GM12878 (cell line): ENCODE measurements around the gene PSORS1C2. TPM values are rescaled to one million over a fixed set of nuclear protein-coding genes. Genes with fewer than 3 reads are reported as not detected.

Source experiments
- ATAC-seq: fragments of 200-7000 bp; cut with Tn5 transposase; 3 replicates; pipeline ENCODE4 v1.9.1; 2020; ENCODE audit warnings: mild to moderate bottlenecking, moderate library complexity
- BruUV-seq: library from RNA; stranded (reverse); fragments of 400-500 nt; replicated peaks from 2 replicates; lab custom pipeline; 2021; lab: Mats Ljungman, UMichigan
- CTCF ChIA-PET: fragments of 300-600 bp; sonication (Branson Sonifier 250); formaldehyde crosslinking; extraction: SDS; loops from one replicate; lab custom pipeline; 2021; ENCODE audit warnings: inconsistent platforms; lab: Yijun Ruan, JAX
- POLR2A ChIA-PET: fragments of 350-600 bp; formaldehyde crosslinking; extraction: SDS; loops from one replicate; lab custom pipeline; 2021; ENCODE audit warnings: inconsistent platforms; lab: Charles Lee
- RAD21 ChIA-PET: fragments of 300-600 bp; sonication (Branson Sonifier 250); formaldehyde crosslinking; loops from one replicate; lab custom pipeline; 2023; ENCODE audit warnings: antibody characterized with exemption; ENCODE audit not compliant: unreplicated experiment; lab: Charles Lee
- SMC1A ChIA-PET: fragments of 300-600 bp; sonication (Branson Sonifier 250); formaldehyde crosslinking; loops from one replicate; lab custom pipeline; 2023; ENCODE audit not compliant: unreplicated experiment, uncharacterized antibody; lab: Charles Lee
- DNase-seq: peaks from one replicate; pipeline ENCODE4 v3.0.0-alpha.2; 2011; ENCODE audit warnings: low read depth, low spot score
- FAIRE-seq: peaks from 3 replicates; lab custom pipeline; 2011; peaks lifted over from hg19 to GRCh38; lab: Jason Lieb, UNC
- H2AFZ ChIP-seq: 2 replicates; pipeline ENCODE4 v1.6.0; 2011; ENCODE audit warnings: low read depth, low read length, control low read depth; ENCODE audit not compliant: control insufficient read depth
- H3K27ac ChIP-seq: 2 replicates; pipeline ENCODE4 v1.5.1; 2011; ENCODE audit warnings: control low read depth; ENCODE audit not compliant: control insufficient read depth, insufficient read depth
- H3K27me3 ChIP-seq, 2 experiments: replicated peaks in 1 of 2; 2 replicates each; pipeline versions ENCODE4 v1.6.0 to v1.6.1; 2011; ENCODE audit warnings: low read length in 1 of 2; ENCODE audit not compliant: control insufficient read depth in 2 of 2, insufficient read depth in 2 of 2
- H3K36me3 ChIP-seq, 2 experiments: 2 replicates each; pipeline ENCODE4 v1.5.1; 2011; ENCODE audit warnings: low read length in 1 of 2; ENCODE audit not compliant: control insufficient read depth in 2 of 2, insufficient read depth in 2 of 2
- H3K4me1 ChIP-seq: 2 replicates; pipeline ENCODE4 v1.6.1; 2011; ENCODE audit warnings: mild to moderate bottlenecking, low read length, moderate library complexity, mixed read lengths; ENCODE audit not compliant: control insufficient read depth, insufficient read depth
- H3K4me2 ChIP-seq: 2 replicates; pipeline ENCODE4 v1.6.0; 2011; ENCODE audit warnings: control low read depth; ENCODE audit not compliant: control insufficient read depth, insufficient read depth
- H3K4me3 ChIP-seq: fragments of 200-600 bp; sonication (generic); 2 replicates; pipeline ENCODE4 v1.5.1; 2016
- H3K79me2 ChIP-seq: 2 replicates; pipeline ENCODE4 v1.6.0; 2011; ENCODE audit warnings: low read length; ENCODE audit not compliant: control insufficient read depth, insufficient read depth
- H3K9ac ChIP-seq: 2 replicates; pipeline ENCODE4 v1.8.0; 2011; ENCODE audit warnings: low read length, control low read depth, mixed read lengths; ENCODE audit not compliant: control insufficient read depth, insufficient read depth
- H3K9me3 ChIP-seq: replicated peaks from 3 replicates; pipeline ENCODE4 v1.5.1; 2011; ENCODE audit warnings: mild to moderate bottlenecking, low read length; ENCODE audit not compliant: control insufficient read depth, insufficient read depth
- H4K20me1 ChIP-seq: 2 replicates; pipeline ENCODE4 v1.6.0; 2011; ENCODE audit not compliant: control insufficient read depth, insufficient read depth
- CBX5 ChIP-seq: sonication (generic); IDR thresholded peaks from 2 replicates; pipeline ENCODE4 v1.6.1; 2016; ENCODE audit warnings: low read depth, moderate library complexity, mild to moderate bottlenecking, inconsistent platforms
- CUX1 ChIP-seq: IDR thresholded peaks from 2 replicates; pipeline ENCODE4 v1.6.1; 2012; ENCODE audit warnings: improper control_type of control experiment, low read depth, low read length; ENCODE audit not compliant: insufficient replicate concordance
- HCFC1 ChIP-seq: fragments of 150-350 bp; IDR thresholded peaks from 2 replicates; pipeline ENCODE4 v1.6.1; 2014; ENCODE audit warnings: low read length
- JUNB ChIP-seq: IDR thresholded peaks from 2 replicates; pipeline ENCODE4 v1.6.1; 2016; ENCODE audit warnings: antibody characterized with exemption, mild to moderate bottlenecking
- RB1 ChIP-seq: fragments of 450-650 bp; formaldehyde crosslinking; IDR thresholded peaks from 2 replicates; pipeline ENCODE4 v1.6.1; 2017; ENCODE audit warnings: mild to moderate bottlenecking, borderline replicate concordance
- REST ChIP-seq: IDR thresholded peaks from 2 replicates; pipeline ENCODE4 v1.6.1; 2012; ENCODE audit warnings: mild to moderate bottlenecking, low read depth, low read length
- RUNX3 ChIP-seq: IDR thresholded peaks from 2 replicates; pipeline ENCODE4 v1.6.1; 2012; ENCODE audit warnings: low read length, inconsistent platforms
- SMAD5 ChIP-seq: IDR thresholded peaks from 2 replicates; pipeline ENCODE4 v1.6.1; 2016; ENCODE audit warnings: antibody characterized with exemption, low read depth
- STAT1 ChIP-seq: fragments of 450-650 bp; conservative IDR thresholded peaks from 2 replicates; pipeline ENCODE4 v1.6.1; 2014; ENCODE audit warnings: antibody characterized with exemption, mild to moderate bottlenecking
- SUPT20H ChIP-seq: IDR thresholded peaks from 2 replicates; pipeline ENCODE4 v1.6.1; 2011; ENCODE audit warnings: low read depth, mild to moderate bottlenecking, low read length, moderate library complexity, borderline replicate concordance; ENCODE audit not compliant: control insufficient read depth
- USF2 ChIP-seq: IDR thresholded peaks from 2 replicates; pipeline ENCODE4 v1.6.1; 2011; ENCODE audit warnings: low read depth, low read length, improper control_type of control experiment, borderline replicate concordance
- ZNF24 ChIP-seq: fragments of 450-650 bp; IDR thresholded peaks from 2 replicates; pipeline ENCODE4 v1.6.1; 2017; ENCODE audit warnings: antibody characterized with exemption, mild to moderate bottlenecking
- WGBS: methylation state at CpG from one replicate; pipeline ENCODE4 v1.1.6; 2016; ENCODE audit warnings: low lambda C conversion rate; ENCODE audit not compliant: insufficient replicate concordance, insufficient coverage; ENCODE audit errors: missing lambda C conversion rate; 5-methylcytosine and 5-hydroxymethylcytosine counted together
- in situ Hi-C: fragments of 300-500 bp; cut with MboI; formaldehyde crosslinking; loops from 9 replicates; pipeline ENCODE4 v1.14.3; 2018; ENCODE audit warnings: mixed read lengths
- intact Hi-C: fragments of 100-400 bp; cut with micrococcal nuclease; formaldehyde crosslinking; loops from one replicate; pipeline ENCODE4 v1.14.2; 2022; ENCODE audit not compliant: unreplicated experiment
- polyA plus RNA-seq, 11 experiments: library from polyadenylated mRNA; depleted of rRNA in 4 of 11; unstranded in 6 of 11; stranded (reverse) in 5 of 11; fragments of >200 nt; fragmentation: Nextera tagmentation in 4 of 11; fragmentation: Illumina TruSeq in 1 of 11; extraction: Ambion mirVana in 4 of 11; extraction: Trizol in 1 of 11; gene quantifications; 1 replicate in 1 of 11; 2 replicates in 10 of 11; pipeline versions ENCODE4 v1.2.1 to v1.2.3, GENCODE V29; 2011 to 2016; ENCODE audit warnings: inconsistent platforms in 2 of 11, missing spikeins in 2 of 11, low read depth in 1 of 11
- total RNA-seq, 4 experiments: library from RNA; depleted of rRNA in 3 of 4; stranded (reverse); fragments of >200 nt in 3 of 4; fragmentation: Illumina TruSeq in 1 of 4; extraction: Trizol in 1 of 4; gene quantifications; 2 replicates each; pipeline versions ENCODE4 v1.2.1 to v1.2.3, GENCODE V29; 2013 to 2021
- TF ChIP-seq, protein P1 (sequence below): IDR thresholded peaks from 2 replicates; pipeline ENCODE4 v1.6.1; 2011; ENCODE audit warnings: borderline replicate concordance, low read depth, mild to moderate bottlenecking, moderate library complexity, mixed read lengths, low read length; ENCODE audit not compliant: insufficient read depth; ENCODE audit errors: extremely low read length

PSORS1C2 gene
- total and polyA plus RNA-seq, 10 of the 15 experiments (the other 5 are each of a cell fraction or from before 2014, with no cell fraction given), result not detected

GRCh38 chr6:31152781-31153180, 13.9 kb upstream of the PSORS1C2 start:
- CTCF ChIA-PET, result interaction anchor here (0.8 kb wide), 2 partner anchors 39 to 44 kb away, joined by 3 to 6 read pairs; no protein-coding TSS in a partner anchor
- Histone ChIP-seq H2AFZ (no peak overlapping the region), H3K9ac (no peak overlapping the region), H3K4me2 (no peak overlapping the region), H3K79me2 (peaks cover 3% of the 10 kb centered on the region), H4K20me1 (no peaks in the 10 kb centered on the region), H3K4me1 (peaks cover 4% of the 10 kb centered on the region; the same call in 1 of the 2 replicates), H3K4me3 (no peak overlapping the region), H3K27ac (no peak overlapping the region), H3K27me3 (no peaks in the 10 kb centered on the region), H3K36me3 (no peaks in the 10 kb centered on the region; a peak in 1 of 4 replicates), H3K9me3 (no peaks in the 10 kb centered on the region)
- WGBS, result 78% methylated on average over 7 of the region's 7 CpGs
- RAD21 ChIA-PET, result interaction anchor here (0.9 kb wide), 1 partner anchor 40 kb away, joined by 3 read pairs; no protein-coding TSS in a partner anchor
- ATAC-seq, result no peak
- no peak for FAIRE-seq
- POLR2A ChIA-PET, result interaction anchor here (2.3 kb wide), 1 partner anchor 11 kb away, joined by 9 read pairs; no protein-coding TSS in a partner anchor
- in situ Hi-C loops (no loop called here), intact Hi-C loops (no loop called here)
- BruUV-seq, result no TSS peak
- SMC1A ChIA-PET, result interaction anchor here (0.7 to 0.9 kb wide), 2 partner anchors 12 to 146 kb away, joined by 3 to 4 read pairs; no protein-coding TSS in a partner anchor
- DNase-seq, result no peak
- TF ChIP-seq REST, result no peak
- TF ChIP-seq, protein P1, sequence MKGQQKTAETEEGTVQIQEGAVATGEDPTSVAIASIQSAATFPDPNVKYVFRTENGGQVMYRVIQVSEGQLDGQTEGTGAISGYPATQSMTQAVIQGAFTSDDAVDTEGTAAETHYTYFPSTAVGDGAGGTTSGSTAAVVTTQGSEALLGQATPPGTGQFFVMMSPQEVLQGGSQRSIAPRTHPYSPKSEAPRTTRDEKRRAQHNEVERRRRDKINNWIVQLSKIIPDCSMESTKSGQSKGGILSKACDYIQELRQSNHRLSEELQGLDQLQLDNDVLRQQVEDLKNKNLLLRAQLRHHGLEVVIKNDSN, result no peak
- no peak for TF ChIP-seq CUX1
- no peak for TF ChIP-seq RB1
- TF ChIP-seq JUNB, result no peak
- TF ChIP-seq RUNX3, result no peak
- no peak for TF ChIP-seq SUPT20H
- TF ChIP-seq STAT1, result no peak
- no peak for TF ChIP-seq CBX5
- TF ChIP-seq HCFC1, result no peak
- no peak for TF ChIP-seq SMAD5
- no peak for TF ChIP-seq USF2
- TF ChIP-seq ZNF24, result no peak
